NOMO-1 (cell line): ENCODE data around the gene ARMCX4.
"Not testable (repeated sequence)": the region's sequence is repeated elsewhere in the genome, so short reads cannot be mapped to it uniquely, and the experiment has no call there.

Source experiments
- DNase-seq, 2 experiments: peaks; one replicate each; lab custom pipeline; 2025; ENCODE audit not compliant: unreplicated experiment in 2 of 2; lab: John Stamatoyannopoulos, UW

The ARMCX4 gene

DNA sequence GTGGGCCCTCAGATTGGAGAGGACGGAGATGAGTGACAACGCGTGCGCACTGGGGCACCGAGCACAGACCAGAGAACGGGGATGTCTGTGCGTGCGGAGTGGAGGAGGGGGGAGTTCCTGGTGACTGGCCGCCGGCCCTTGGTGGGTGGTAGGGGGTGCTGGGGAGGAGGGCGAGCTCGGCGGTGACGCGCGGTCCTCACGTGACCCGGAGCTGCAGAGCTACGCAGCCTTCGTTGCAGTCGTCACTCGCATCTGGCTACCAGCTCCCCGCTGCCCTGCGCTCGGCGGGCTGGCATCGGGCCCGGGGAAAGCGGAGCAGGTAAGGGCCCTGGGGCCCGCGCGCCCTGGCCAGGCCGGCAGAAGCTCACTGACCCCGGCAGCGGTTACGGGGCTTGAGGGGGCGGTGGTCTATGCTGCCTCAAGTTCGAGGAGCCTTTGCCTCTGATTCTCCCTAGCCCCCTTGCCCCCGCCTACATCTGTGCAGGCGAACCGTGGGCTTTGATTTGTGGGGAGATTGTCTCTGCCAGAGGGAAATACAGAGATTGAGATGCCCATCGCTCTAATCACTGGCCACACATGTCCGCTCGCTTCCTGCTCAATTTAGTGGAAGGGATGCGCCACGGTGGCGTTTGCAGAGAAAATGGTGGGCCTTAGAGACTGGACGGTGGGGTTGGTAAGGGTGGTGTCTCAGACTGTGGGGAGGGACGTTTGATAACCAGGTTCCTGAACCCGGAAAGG lies at the start of gene ARMCX4:
TSS of gene ARMCX4 (plus strand) at position 245 of the 738 bp plus-strand sequence. CDS start 3,134 bp downstream, outside the sequence.
- no peak for DNase-seq

DNA sequence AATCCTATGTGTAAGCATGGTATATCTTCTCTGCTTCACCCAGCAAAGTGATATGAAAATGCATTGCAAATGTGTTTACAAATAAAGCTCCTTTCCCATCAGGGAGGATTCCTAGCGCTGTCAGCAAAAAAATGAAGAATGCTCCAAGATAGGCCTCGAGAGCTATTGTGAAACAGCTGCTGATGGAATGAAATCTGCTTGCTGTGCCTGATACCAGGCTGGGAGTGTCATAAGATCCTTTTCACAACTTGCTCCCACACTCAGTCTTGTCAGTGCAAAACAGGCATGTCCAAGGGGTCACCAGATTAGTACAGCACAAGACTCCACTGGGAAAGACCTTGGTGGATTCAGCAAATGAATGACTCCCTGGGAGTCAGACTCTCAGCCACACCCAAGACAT lies 43.2 kb upstream of the ARMCX4 start:
- DNase-seq: no peak

DNA sequence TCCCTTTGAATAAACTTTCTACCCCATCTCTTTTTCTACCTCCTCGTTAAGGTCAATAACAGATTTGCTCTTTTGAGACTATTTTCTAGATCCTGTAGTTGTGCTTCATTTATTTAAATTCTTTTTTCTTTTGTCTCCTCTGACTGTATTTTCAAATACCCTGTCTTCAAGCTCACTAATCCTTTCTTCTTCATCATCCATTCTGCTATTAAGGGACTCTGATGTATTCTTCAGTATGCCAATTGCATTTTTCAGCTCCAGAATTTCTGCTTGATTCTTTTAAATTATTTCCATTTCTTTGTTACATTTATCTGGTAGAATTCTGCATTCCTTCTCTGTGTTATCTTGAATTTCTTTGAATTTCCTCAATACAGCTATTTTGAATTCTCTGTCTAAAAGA lies 36.0 kb upstream of the ARMCX4 start:
- DNase-seq: no peak

DNA sequence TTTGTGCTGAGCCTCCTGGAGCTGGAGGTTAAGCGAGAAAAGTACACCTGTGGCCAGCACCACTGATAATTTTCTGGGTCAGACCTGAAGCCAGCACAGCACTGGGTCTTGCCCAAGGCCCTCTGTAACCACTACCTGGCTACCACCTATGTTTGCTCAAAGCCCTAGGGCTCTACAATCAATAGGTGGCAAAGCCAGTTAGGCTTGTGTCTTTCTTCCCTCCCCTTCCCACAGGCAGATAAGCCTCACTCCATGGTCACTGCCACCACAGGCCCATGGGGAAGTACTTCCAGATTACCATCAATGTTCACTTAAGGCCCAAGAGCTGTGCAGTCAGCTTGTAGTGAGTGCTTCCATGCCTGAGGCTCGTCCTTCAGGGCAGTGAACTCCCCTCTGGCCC lies 35.2 kb upstream of the ARMCX4 start:
- DNase-seq: no peak

DNA sequence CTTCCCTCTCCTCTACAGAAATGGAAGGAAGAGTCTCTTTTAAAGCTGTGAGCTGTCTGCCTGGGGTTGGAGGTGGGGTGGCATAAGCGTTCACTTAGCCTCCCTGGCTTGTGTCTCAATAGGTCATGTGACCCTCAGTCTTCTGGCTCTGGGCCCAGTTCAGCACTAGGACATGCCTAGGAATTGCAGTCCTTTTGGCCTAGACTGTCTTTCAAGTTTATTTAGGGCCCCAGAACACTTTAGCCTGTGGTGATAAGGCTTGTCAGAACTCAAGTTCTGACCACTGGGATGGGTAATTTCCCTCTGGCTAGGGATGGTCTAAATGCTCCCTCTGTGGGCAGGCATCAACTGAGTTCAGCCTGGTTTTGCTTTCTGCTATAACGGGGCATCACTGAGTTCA lies 34.3 kb upstream of the ARMCX4 start:
- DNase-seq: no peak

DNA sequence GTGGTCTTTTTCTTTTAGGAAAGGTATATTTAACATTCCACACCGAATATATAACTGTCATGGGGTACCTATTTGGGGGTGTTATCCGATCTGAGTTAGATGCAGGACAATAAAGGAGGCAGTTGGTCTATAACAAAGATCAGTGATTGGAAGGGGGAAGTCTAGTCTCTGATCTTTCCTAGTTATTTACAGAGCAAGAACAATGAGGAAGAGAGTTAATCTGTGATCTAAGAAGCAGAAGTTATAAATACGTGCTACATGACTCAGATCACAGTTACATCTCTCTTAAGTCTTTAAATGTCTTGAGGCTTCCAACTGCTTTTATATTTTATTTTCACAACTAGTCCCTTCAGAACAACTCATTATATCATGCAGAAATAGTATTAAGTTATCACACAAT lies 33.2 kb upstream of the ARMCX4 start:
- DNase-seq: peak in 1 of 2 experiments; percentile 62

DNA sequence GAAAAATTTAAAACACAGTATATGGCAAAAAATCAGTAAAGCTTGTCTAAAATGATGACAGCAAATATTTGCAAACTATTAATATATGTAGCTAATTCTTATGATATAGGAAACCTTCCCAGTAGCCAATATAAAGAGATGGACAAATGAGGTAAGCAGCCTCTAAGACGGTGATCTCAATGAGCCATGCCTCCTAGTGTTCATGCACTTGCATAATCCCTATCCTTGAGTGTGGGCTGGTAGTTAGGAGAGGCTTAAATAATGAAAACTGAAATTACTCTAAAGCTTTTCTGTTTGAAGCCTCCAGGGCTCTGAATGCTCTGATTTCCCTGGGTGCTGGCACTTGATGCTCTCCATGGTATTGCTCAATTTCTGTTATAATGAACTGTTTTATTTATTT lies 24.6 kb upstream of the ARMCX4 start:
- no peak for DNase-seq

DNA sequence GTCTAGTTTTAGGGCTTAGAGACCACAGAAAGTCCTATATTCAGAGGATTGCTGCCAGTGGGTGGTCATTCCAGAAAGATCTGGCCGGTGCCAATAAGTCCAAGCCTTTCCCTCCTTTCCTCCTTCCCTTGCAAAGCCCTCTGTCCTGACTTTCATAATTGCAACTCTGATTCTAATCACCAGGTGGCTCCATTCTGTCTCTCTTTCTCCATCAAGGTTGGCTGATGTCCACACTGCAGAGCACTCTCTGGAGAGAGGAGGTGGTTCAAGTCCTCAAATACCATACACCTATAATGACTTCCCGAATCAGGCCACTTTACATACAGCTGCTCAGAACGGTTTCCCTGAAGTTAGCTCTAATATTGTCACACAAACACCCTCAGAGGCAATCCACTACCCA lies 22.4 kb upstream of the ARMCX4 start:
- no peak for DNase-seq

DNA sequence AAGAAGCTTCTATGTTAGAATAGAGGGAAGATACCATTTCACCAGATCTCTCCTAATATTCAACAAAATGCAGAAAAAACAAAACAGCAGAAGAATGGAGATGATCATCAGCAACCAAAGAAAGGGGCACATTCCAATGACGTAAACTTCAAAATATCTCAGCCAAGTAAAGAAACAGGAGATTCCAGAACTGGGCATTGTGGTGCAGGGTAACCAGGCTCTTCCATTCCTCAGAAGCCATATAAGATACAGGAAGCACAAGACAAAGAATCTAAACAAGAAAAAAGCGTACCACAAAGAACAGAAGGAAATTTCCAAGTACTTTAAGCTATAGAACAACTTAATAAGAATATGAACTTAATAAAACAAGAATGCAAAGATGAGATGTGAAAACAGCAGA lies 6.9 kb upstream of the ARMCX4 start:
- DNase-seq: no peak

DNA sequence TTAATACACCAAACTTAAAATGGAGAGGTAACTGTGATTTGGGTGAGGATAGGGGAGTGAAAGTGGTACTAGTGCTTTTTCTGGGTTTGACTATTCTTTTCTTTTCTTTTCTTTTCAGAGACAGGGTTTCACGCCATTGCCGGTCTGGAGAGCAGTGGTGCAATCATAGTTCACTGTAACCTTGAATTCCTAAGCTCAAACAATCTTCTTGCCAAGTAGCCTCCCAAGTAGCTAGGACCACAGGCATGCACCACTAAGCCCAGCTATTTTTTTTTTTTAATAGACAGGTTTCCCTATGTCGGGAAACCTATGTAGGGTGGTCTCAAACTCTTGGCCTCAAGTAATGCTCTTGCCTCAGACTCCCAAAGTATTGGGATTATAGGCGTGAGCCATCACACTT lies 3.0 kb upstream of the ARMCX4 start:
- DNase-seq: no peak

DNA sequence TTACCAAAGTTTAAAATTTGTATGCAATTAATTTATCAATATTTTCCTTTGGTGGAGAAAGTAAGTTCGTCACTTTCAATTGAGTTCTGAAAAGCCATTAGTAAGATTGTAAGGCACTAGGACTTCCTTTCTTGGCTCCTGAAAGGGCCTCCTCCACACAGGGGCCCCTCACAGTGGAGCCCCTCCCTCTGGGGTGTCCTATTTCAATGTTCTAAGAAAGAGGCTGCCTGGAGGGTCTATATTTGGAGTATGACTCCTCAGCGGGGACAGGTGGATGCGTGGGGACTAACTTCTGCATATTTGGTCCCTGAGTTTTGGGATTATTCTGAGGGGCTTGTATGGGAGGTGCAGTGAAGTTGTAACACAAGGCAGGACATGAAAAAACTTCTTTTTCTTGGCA lies 1.6 kb upstream of the ARMCX4 start:
- DNase-seq: no peak

DNA sequence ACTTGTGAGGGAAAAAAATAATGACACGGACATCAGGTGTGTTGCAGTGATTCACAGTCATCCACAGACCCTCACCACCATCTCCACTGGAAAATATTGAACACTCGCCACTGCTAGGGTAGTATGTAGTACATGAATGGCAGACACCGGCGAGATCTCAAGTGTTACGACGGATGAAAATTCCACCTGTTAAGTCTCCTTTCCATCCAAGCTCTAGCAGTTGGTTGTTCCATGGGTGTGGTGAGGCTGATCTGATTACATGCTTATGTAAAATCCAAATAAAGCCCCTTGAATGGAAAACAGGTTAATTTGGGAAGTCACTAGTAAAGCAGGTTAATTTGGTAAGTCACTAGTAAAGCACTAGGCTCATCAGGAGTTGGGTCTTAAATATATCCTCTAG lies 1.1 kb upstream of the ARMCX4 start:
- DNase-seq: no peak

DNA sequence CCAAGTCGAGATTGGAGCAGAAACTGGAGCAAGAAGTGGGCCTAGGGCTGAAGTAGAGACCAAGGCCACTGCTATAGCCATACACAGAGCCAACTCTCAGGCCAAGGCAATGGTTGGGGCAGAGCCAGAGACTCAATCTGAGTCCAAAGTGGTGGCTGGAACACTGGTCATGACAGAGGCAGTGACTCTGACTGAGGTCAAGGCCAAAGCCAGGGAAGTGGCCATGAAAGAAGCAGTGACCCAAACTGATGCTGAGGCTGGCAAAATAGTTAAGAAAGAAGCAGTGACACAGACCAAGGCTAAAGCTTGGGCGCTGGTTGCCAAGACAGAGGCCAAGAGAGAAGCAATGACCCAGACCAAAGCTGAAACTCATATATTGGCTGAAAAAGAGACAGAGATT lies 3.5 kb downstream of the ARMCX4 start:
- no peak for DNase-seq

DNA sequence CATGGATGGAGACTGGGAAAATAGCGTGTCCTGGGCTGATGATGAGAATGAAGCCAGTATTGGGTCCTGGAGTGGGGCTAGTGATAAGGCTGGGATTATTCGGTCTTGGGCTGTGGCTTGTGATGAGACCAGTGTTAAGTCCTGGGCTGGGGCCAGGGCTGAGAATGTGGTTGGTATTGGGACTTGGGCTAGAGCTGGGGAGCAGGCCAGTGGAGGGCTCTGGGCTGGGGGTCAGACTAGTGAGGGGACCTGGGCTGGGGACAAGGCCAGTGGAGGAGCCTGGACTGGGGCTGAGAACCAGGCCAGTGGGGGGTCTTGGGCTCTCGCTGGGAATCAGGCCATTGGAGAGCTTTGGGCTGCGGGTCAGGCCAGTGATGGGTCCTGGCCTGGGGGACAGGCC lies 6.7 kb downstream of the ARMCX4 start:
- no peak for DNase-seq

DNA sequence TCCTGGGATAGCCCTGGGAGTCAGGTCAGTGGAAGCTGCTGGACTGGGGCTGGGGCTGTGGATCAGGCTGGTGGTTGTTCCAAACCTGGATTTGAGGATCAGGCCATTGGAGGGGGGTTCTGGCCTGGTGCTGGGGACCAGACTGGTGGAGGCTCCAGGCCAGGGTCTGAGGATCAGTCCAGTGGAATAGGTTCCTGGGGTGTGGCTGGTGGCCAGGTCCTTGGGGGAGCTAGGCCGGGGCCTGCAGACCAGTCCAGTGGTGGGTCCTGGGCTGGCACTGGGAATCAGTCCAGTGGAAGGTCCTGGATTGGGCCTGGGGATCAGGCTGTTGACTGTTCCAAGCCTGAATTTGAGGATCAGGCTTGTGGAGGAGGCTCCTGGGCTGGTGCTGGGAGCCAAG lies 8.0 kb downstream of the ARMCX4 start:
- DNase-seq: no peak

DNA sequence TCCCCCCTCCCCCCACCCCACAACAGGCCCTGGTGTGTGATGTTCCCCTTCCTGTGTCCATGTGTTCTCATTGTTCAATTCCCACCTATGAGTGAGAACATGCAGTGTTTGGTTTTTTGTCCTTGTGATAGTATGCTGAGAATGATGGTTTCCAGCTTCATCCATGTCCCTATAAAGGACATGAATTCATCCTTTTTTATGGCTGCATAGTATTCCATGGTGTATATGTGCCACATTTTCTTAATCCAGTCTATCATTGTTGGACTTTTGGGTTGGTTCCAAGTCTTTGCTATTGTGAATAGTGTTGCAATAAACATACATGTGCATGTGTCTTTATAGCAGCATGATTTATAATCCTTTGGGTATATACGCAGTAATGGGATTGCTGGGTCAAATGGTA lies 17.7 kb downstream of the ARMCX4 start:
- DNase-seq: not testable (repeated sequence)

DNA sequence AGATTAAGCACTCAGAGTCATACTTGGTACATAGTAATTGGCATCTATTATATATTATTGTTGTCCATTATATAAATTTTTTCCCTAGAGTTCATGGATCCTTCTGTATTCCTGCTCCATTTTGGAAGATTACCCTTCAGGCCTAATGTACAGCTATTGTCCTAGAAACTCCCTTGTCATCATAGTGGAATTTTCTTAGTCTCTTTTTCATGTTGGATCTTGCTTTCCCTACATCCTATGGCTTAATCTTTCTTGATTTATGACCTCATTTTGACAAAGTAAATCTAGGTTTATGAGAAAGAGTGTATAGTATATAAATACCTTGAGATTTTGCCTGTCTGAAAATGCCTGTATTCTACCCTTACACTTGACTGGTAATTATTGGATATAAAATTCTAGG lies 22.1 kb downstream of the ARMCX4 start:
- DNase-seq: no peak

DNA sequence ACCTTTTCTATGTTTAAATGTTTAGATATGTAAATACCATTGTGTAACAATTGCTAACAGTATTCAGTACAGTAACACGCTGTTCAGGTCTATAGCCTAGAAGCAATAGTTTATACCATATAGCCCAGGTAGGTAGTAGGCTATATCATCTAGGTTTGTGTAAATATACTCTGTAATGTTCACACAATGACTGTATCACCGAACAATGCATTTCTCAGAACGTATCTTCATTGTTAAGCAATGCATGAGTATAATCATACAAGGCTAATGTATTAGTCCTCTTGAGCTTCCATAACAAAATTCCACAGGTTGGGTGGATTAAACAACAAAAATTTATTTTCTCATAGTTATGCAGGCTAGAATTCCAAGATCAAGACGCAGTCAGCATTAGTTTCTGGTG lies 22.7 kb downstream of the ARMCX4 start:
- no peak for DNase-seq

DNA sequence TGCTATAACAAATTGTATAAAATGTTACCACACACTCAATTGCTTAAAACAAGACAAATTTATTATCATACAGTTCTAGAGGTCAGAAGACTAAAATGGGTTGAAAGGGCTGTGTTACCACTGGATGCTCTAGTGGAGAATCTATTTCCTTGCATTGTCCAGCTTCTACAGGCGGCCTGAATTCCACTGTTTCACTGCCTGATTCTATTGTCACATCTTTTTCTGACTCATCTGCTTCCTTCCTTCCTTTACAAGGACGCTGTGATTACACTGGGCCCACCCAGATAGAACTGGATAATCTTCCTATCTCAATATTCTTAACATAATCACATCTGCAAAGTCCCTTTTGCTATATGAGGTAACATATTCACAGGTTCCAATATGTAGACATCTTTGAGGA lies 45.7 kb downstream of the ARMCX4 start:
- no peak for DNase-seq
